T-helper 17 cell (primary cell): Measurements from ENCODE around the gene DBP. TPM values are rescaled to one million over a fixed set of nuclear protein-coding genes. Genes with fewer than 3 reads are reported as not detected.

ENCODE experiments used
- ATAC-seq: fragments of 150-1000 bp; cut with Tn5 transposase; 2 replicates; pipeline ENCODE4 v1.10.0; 2021; ENCODE audit warnings: mild to moderate bottlenecking, moderate library complexity
- DNase-seq, 3 donors: peaks; one replicate each; pipeline versions ENCODE4 v3.0.0 to v3.0.0-alpha.2; 2020 to 2021
- H3K9me3 ChIP-seq: one replicate; pipeline ENCODE4 v1.7.0; 2013; ENCODE audit warnings: low read length, mild to moderate bottlenecking; ENCODE audit not compliant: control insufficient read depth, poor library complexity, severe bottlenecking
- H3K27ac Mint-ChIP-seq: one replicate; pipeline ENCODE4 v1.8.0; 2022; ENCODE audit warnings: mild to moderate bottlenecking, moderate library complexity, mixed read lengths
- H3K27me3 Mint-ChIP-seq: one replicate; pipeline ENCODE4 v1.8.0; 2022; ENCODE audit warnings: mixed read lengths
- H3K36me3 Mint-ChIP-seq: one replicate; pipeline ENCODE4 v1.8.0; 2022; ENCODE audit warnings: low read depth, mixed read lengths
- H3K4me1 Mint-ChIP-seq: one replicate; pipeline ENCODE4 v1.8.0; 2022; ENCODE audit warnings: mild to moderate bottlenecking, mixed read lengths
- H3K4me3 Mint-ChIP-seq: one replicate; pipeline ENCODE4 v1.8.0; 2022; ENCODE audit warnings: mild to moderate bottlenecking, moderate library complexity, mixed read lengths
- total RNA-seq, 4 donors: library from RNA in 2 of 4; stranded (reverse) in 2 of 4; gene quantifications; one replicate each; pipeline ENCODE4 v1.2.3 and lab custom pipeline; 2022 to 2026

Gene DBP
- total RNA-seq, 2 donors from 2014 or later, result 29.7 to 38.2 TPM

DNA sequence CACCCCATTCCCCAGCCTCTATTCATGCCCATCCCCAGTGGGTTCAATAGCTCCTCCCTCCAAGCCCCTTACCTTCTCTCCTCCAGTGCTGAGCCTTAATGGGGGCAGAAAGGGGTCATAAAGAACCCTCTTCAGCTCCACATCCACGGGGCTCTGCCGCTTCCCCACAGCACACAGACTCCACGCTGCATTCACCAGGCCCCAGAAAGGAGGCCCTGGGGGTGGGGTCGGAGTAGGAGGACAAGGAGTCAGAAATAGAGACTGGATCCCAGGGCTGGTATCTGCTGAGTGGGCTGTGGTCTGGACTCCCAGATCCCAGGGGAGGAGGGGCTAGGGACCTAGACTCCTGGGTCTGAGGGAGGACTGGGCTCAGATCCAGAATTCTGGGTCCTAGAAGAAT lies 7.2 kb upstream of the DBP start:
- peaks cover 32% of the 10 kb centered on the region for H3K4me1 Mint-ChIP-seq
- ATAC-seq (no peak), DNase-seq (no peak)
- no peaks in the 10 kb centered on the region for H3K36me3 Mint-ChIP-seq
- H3K9me3 ChIP-seq, result no peaks in the 10 kb centered on the region
- no peaks in the 10 kb centered on the region for H3K27me3 Mint-ChIP-seq
- H3K27ac Mint-ChIP-seq, result peak overlapping the region; percentile 95
- H3K4me3 Mint-ChIP-seq, result peak overlapping the region; percentile 98

DNA sequence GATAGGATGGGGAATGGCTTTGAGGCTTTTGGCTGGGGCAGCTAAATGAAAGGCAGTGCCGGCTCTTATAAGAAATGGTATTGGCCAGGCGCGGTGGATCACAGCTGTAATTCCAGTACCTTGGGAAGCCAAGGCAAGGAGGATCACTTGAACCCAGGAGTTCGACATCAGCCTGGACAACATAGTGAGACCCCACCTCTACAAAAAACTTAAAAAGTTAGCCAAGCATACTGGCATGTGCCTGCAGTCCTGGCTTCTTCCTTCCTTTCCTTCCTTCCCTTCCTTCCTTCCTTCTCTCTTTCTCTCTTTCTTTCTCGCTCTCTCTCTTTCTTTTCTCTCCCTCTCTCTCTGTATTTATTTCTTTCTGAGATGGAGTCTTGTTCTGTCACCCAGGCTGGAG lies 5.7 kb upstream of the DBP start:
- H3K4me3 Mint-ChIP-seq, result no peak overlapping the region
- ATAC-seq, result no peak
- no peaks in the 10 kb centered on the region for H3K36me3 Mint-ChIP-seq
- DNase-seq, result no peak
- H3K27ac Mint-ChIP-seq, result peak overlapping the region; percentile 41
- no peaks in the 10 kb centered on the region for H3K27me3 Mint-ChIP-seq
- peaks cover 39% of the 10 kb centered on the region for H3K4me1 Mint-ChIP-seq
- no peaks in the 10 kb centered on the region for H3K9me3 ChIP-seq

DNA sequence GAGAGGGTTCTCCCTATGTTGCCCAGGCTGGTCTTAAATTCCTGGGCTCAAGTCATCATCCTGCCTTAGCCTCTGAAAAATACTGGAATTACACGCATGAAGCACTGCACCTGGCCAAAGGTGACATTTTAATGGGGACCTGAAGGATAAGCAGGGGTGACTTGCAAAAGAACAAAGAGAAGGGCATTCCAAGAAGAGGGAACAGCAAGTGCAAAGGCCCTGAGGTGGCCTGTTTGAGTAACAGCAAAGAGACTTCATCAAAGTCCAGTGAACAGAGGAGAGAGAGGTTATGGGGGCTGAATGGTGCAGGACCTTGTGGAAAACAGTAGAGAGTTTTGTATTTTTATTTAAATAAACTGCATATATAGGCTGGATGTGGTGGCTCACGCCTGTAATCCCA lies 4.7 kb upstream of the DBP start:
- Mint-ChIP-seq H3K4me1 (peaks cover 41% of the 10 kb centered on the region), H3K27me3 (no peaks in the 10 kb centered on the region)
- no peak for DNase-seq

DNA sequence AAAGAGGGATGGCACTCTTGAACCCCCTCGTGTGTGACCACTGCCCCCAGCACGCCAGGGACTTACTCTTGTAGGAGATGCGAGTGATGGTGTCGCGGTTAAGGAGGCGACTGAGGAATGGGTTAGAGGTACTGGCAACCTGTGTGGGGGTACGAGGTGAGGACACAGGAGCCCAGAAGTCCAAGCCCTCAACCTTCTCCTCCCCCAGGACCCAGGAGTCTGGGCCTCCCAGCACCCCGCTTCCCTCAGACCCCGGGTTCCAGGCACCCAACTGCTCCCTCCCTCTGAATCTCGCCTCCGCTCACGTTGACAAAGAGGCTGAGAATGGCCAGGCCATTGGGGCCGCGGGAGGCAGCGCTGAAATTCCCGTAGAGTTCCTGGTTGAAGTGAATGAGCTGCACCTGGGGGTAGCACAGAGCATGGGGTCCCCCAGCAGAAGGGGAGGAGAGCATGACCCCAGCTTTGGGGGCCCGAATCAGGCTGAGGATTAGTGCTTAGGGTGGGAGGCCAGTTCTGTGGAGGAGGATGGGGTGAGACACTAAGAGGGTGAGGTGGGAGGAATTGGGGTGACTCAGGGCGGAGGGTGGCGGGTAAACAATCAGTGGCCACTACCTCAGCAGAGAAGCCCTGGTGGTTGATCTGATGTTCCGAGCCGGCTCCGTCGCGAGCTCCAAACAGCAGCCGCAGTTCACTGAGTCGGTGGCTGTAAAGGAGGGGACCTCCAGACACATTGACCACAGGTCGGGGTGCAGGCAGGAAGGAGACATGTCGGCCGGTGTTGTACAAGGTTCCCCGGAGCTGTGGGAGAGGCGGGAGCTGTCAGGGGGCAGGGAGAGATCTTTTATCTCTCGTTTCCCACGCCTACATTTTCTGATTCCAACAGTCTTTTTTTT lies 2.5 kb upstream of the DBP start:
- no peak for ATAC-seq
- Mint-ChIP-seq H3K27ac (peak overlapping the region; percentile 97), H3K4me3 (peak overlapping the region; percentile 52), H3K27me3 (no peaks in the 10 kb centered on the region), H3K4me1 (peaks cover 33% of the 10 kb centered on the region), H3K36me3 (peaks cover 3% of the 10 kb centered on the region)
- H3K9me3 ChIP-seq, result no peaks in the 10 kb centered on the region
- DNase-seq, result no peak

More for the DNA sequence above, 4.7 kb upstream of the DBP start:
- no peaks in the 10 kb centered on the region for H3K9me3 ChIP-seq
- H3K4me3 Mint-ChIP-seq, result no peak overlapping the region
- no peak overlapping the region for H3K27ac Mint-ChIP-seq
- H3K36me3 Mint-ChIP-seq, result no peaks in the 10 kb centered on the region
- no peak for ATAC-seq

- H3K27me3 Mint-ChIP-seq, result no peaks in the 10 kb centered on the region
- DNase-seq, result no peak
- ATAC-seq, result no peak
- no peaks in the 10 kb centered on the region for H3K9me3 ChIP-seq
- H3K4me1 Mint-ChIP-seq, result peaks cover 38% of the 10 kb centered on the region
- peak overlapping the region; percentile 97 for H3K27ac Mint-ChIP-seq
- peaks cover 3% of the 10 kb centered on the region for H3K36me3 Mint-ChIP-seq
- H3K4me3 Mint-ChIP-seq, result peak overlapping the region; percentile 99
Measured at GRCh38 chr19:48638831-48639381, 1.7 kb upstream of the DBP start.

GRCh38 chr19:48637948-48638830 lies 1.0 kb upstream of the DBP start:
- Mint-ChIP-seq H3K27ac (peak overlapping the region; percentile 97), H3K4me3 (peak overlapping the region; percentile 99), H3K4me1 (peaks cover 41% of the 10 kb centered on the region), H3K27me3 (no peaks in the 10 kb centered on the region), H3K36me3 (peaks cover 3% of the 10 kb centered on the region)
- ATAC-seq (peak; percentile 50), DNase-seq (peak; percentile 73 to 79 (median 74))
- no peaks in the 10 kb centered on the region for H3K9me3 ChIP-seq

- peaks cover 38% of the 10 kb centered on the region for H3K4me1 Mint-ChIP-seq
- ATAC-seq, result peak; percentile 77
- no peaks in the 10 kb centered on the region for H3K9me3 ChIP-seq
- H3K4me3 Mint-ChIP-seq, result peak overlapping the region; percentile 99
- H3K27me3 Mint-ChIP-seq, result no peaks in the 10 kb centered on the region
- DNase-seq, result peak; percentile 97 to 100 (median 98)
- H3K27ac Mint-ChIP-seq, result peak overlapping the region; percentile 97
- peaks cover 3% of the 10 kb centered on the region for H3K36me3 Mint-ChIP-seq
Measured at GRCh38 chr19:48637449-48637947, 319 bp upstream of the DBP start.

GRCh38 chr19:48635966-48636858 lies 967 bp downstream of the DBP start:
- ATAC-seq, result no peak
- H3K4me3 Mint-ChIP-seq, result peak overlapping the region; percentile 99
- H3K4me1 Mint-ChIP-seq, result peaks cover 38% of the 10 kb centered on the region
- H3K36me3 Mint-ChIP-seq, result peaks cover 3% of the 10 kb centered on the region
- H3K27me3 Mint-ChIP-seq, result no peaks in the 10 kb centered on the region
- H3K9me3 ChIP-seq, result no peaks in the 10 kb centered on the region
- peak in 1 of 3 donors; percentile 33 for DNase-seq
- peak overlapping the region; percentile 97 for H3K27ac Mint-ChIP-seq

- peaks cover 41% of the 10 kb centered on the region for H3K4me1 Mint-ChIP-seq
- H3K36me3 Mint-ChIP-seq, result peaks cover 3% of the 10 kb centered on the region
- peak overlapping the region; percentile 97 for H3K27ac Mint-ChIP-seq
- peak; percentile 5 for ATAC-seq
- H3K9me3 ChIP-seq, result no peaks in the 10 kb centered on the region
- H3K27me3 Mint-ChIP-seq, result no peaks in the 10 kb centered on the region
- peak; percentile 71 to 72 (median 72) for DNase-seq
- H3K4me3 Mint-ChIP-seq, result peak overlapping the region; percentile 99
Measured at GRCh38 chr19:48635263-48635965, 1.8 kb downstream of the DBP start.

DNA sequence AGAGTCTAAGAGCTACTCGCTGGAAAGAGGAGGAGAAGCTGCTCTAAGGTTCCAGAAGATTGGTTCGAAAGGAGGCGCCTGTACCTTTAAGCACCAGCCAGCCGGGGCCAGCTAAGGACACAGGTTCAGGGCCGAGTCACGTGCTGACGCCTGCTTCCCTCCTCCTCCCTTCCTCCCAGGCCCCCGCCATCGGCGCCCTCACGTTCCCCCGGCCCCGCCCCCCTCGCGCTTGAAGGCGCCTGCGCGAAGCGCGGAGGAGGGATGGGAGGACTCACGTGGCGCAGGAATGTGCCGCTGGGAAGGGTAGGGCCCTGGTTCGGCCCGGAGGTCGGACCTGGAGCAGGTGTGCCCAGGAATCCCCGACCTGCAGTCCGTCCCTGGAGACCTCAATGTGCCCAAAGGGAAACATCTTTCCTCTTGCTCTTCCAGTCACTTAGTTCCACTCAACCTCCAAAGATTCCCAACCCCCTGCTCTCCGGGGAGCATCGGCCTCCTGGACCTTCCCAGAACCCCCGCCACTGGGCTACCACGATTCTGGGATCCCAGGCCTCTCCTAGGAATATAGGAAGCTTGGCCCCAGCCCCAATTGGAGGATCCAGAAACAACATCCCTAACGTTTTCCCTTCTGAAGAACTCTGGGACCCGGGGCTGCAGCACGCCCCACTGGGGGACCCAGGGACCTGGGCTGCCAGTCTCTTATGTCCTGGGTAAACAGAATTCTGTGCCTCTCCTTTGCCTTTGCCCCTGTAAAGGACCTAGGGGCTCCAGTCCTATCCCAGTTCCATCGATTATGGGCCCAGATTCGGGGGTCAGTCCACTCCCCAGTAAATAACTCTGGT lies 2.5 kb downstream of the DBP start:
- H3K4me1 Mint-ChIP-seq, result peaks cover 36% of the 10 kb centered on the region

GRCh38 chr19:48634036-48634342 lies 3.2 kb downstream of the DBP start:
- peaks cover 33% of the 10 kb centered on the region for H3K4me1 Mint-ChIP-seq
- ATAC-seq, result no peak
- H3K4me3 Mint-ChIP-seq, result peak overlapping the region; percentile 83
- peak overlapping the region; percentile 80 for H3K27ac Mint-ChIP-seq
- peaks cover 3% of the 10 kb centered on the region for H3K36me3 Mint-ChIP-seq
- no peaks in the 10 kb centered on the region for H3K9me3 ChIP-seq
- H3K27me3 Mint-ChIP-seq, result no peaks in the 10 kb centered on the region
- DNase-seq, result no peak

More for the DNA sequence above, 2.5 kb downstream of the DBP start:
- peak; percentile 16 for ATAC-seq
- Mint-ChIP-seq H3K4me3 (peak overlapping the region; percentile 83), H3K36me3 (peaks cover 3% of the 10 kb centered on the region), H3K27ac (peak overlapping the region; percentile 80), H3K27me3 (no peaks in the 10 kb centered on the region)
- DNase-seq, result peak; percentile 83 to 85 (median 83)
- H3K9me3 ChIP-seq, result no peaks in the 10 kb centered on the region
